Activated T-helper 2 cell treated with anti-CD3 and anti-CD28 coated beads, Interferon-gamma antibody, Interleukin-2, Interleukin-4, amounts not matched to agents 10 μg/mL and 5 μg/mL and 100 μg/mL, durations not matched to agents 14 hours and 24 hours and 36 hours (primary cell): Measurements from ENCODE around the gene RACGAP1. TPM values are rescaled to one million over a fixed set of nuclear protein-coding genes. Genes with fewer than 3 reads are reported as not detected.

Source experiments
- DNase-seq: peaks from one replicate; pipeline ENCODE4 v3.0.0; 2021; ENCODE audit warnings: low spot score
- H3K27ac Mint-ChIP-seq: one replicate; pipeline ENCODE4 v1.8.0; 2021; ENCODE audit warnings: mixed read lengths
- H3K27me3 Mint-ChIP-seq: one replicate; pipeline ENCODE4 v1.8.0; 2021; ENCODE audit warnings: low read depth, mixed read lengths
- H3K36me3 Mint-ChIP-seq: one replicate; pipeline ENCODE4 v1.8.0; 2021; ENCODE audit warnings: low read depth, mixed read lengths
- H3K4me1 Mint-ChIP-seq: one replicate; pipeline ENCODE4 v1.8.0; 2021; ENCODE audit warnings: low read depth, mixed read lengths
- H3K4me3 Mint-ChIP-seq: one replicate; pipeline ENCODE4 v1.8.0; 2021; ENCODE audit warnings: low read depth, mild to moderate bottlenecking, moderate library complexity, mixed read lengths
- H3K9me3 Mint-ChIP-seq: one replicate; pipeline ENCODE4 v1.8.0; 2021; ENCODE audit warnings: mixed read lengths
- intact Hi-C: fragments of 100-400 bp; cut with micrococcal nuclease; formaldehyde crosslinking; loops from one replicate; pipeline ENCODE4 v1.15.1; 2023
- total RNA-seq: library from RNA; stranded (reverse); gene quantifications from 2 replicates; pipeline ENCODE4 v1.2.3, GENCODE V29; 2022

Gene RACGAP1
- total RNA-seq, 1 donor from 2014 or later = 77.8 TPM

- no peak for DNase-seq
- H3K27me3 Mint-ChIP-seq = no peaks in the 10 kb centered on the region
- no peaks in the 10 kb centered on the region for H3K36me3 Mint-ChIP-seq
- peaks cover 1% of the 10 kb centered on the region for H3K4me1 Mint-ChIP-seq
- no peak overlapping the region for H3K4me3 Mint-ChIP-seq
- H3K9me3 Mint-ChIP-seq = no peaks in the 10 kb centered on the region
- intact Hi-C loops = no loop called here
- H3K27ac Mint-ChIP-seq = no peak overlapping the region
Observed at GRCh38 chr12:49974677-49975317, 50.5 kb downstream of the RACGAP1 start.

- intact Hi-C loops = no loop called here
- Mint-ChIP-seq H3K4me1 (no peaks in the 10 kb centered on the region), H3K27ac (no peak overlapping the region)
Observed at GRCh38 chr12:49974231-49974675, 51.0 kb downstream of the RACGAP1 start.

GRCh38 chr12:49973361-49973830, 51.9 kb downstream of the RACGAP1 start:
- Mint-ChIP-seq H3K27me3 (peaks cover 1% of the 10 kb centered on the region), H3K9me3 (no peaks in the 10 kb centered on the region), H3K27ac (no peak overlapping the region), H3K4me1 (no peaks in the 10 kb centered on the region), H3K36me3 (no peaks in the 10 kb centered on the region), H3K4me3 (no peak overlapping the region)
- no peak for DNase-seq
- intact Hi-C loops = no loop called here

More at GRCh38 chr12:49974231-49974675, 51.0 kb downstream of the RACGAP1 start:
- H3K36me3 Mint-ChIP-seq = no peaks in the 10 kb centered on the region
- H3K4me3 Mint-ChIP-seq = no peak overlapping the region
- H3K27me3 Mint-ChIP-seq = no peaks in the 10 kb centered on the region
- H3K9me3 Mint-ChIP-seq = no peaks in the 10 kb centered on the region
- DNase-seq = no peak

DNA sequence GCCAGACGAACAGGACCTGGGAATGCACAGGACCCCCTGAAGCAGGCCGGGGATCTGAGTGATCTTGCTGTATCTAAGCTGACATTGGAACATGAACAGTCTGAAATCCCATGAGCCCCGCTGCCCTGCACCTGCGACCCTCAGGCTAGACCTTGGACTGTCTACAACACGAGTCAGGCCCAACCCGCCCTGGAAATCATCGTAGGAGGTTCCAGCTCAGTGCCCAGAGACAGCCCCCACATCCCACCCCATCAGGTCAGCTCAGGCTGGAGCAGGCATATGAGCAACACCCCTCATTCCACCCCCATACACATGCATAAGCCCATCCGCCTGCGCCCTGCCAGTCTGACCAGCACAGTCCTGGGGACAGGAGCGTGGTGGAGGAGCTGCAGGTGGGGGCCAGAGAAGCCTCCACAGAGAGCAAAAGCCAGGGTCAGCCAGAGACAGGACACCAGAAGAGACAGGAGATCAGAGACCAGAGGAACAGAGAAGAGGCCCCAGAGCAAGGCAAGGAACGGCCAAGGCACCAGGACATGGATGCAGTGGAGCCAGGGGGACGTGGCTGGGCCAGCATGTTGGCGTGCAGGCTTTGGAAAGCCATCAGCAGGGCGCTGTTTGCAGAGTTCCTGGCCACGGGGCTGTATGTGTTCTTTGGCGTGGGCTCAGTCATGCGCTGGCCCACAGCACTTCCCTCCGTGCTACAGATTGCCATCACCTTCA, 52.5 kb downstream of the RACGAP1 start, which contains the start of gene AQP6:
AQP6 (plus strand) TSS at position 307 of the 720 bp plus-strand sequence; CDS start at position 534, 227 bp downstream.
- Mint-ChIP-seq H3K4me3 (no peak within 1 kb of the TSS), H3K4me1 (no peaks in the 10 kb centered on the region), H3K27me3 (peaks cover 1% of the 10 kb centered on the region), H3K36me3 (no peaks in the 10 kb centered on the region), H3K27ac (no peak within 1 kb of the TSS), H3K9me3 (no peaks in the 10 kb centered on the region)
- no peak for DNase-seq
- intact Hi-C loops = no loop called here

DNA sequence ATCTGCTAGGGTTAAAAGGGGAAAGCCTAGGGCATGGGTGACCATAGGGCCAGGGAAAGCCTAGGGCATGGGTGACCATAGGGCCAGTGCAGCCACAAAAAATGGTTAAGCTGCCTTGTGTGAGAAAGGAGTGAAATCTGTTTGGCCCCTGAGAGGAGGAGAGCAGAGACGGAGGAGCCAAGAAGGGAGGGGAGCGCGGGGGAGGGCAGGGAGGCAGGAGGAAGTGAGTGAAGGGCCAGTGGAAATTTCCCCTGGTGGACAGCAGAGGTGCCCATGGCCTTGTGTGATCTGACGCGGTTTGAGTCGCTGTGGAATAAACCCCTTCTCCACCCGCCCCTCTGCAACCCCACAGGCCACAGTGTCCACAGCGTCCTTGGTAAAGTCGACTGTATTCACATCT, 53.2 kb downstream of the RACGAP1 start:
- peaks cover 1% of the 10 kb centered on the region for H3K27me3 Mint-ChIP-seq
- no peak for DNase-seq
- no peaks in the 10 kb centered on the region for H3K9me3 Mint-ChIP-seq
- no peak overlapping the region for H3K27ac Mint-ChIP-seq
- intact Hi-C loops = no loop called here
- H3K36me3 Mint-ChIP-seq = no peaks in the 10 kb centered on the region
- H3K4me3 Mint-ChIP-seq = no peak overlapping the region
- peaks cover 4% of the 10 kb centered on the region for H3K4me1 Mint-ChIP-seq

- H3K4me1 Mint-ChIP-seq = peaks cover 6% of the 10 kb centered on the region
- peaks cover 6% of the 10 kb centered on the region for H3K27me3 Mint-ChIP-seq
Observed at GRCh38 chr12:49971141-49971540, 54.2 kb downstream of the RACGAP1 start.

GRCh38 chr12:49970658-49971057, 54.6 kb downstream of the RACGAP1 start:
- Mint-ChIP-seq H3K27me3 (peaks cover 8% of the 10 kb centered on the region), H3K9me3 (no peaks in the 10 kb centered on the region), H3K4me1 (peaks cover 6% of the 10 kb centered on the region), H3K36me3 (no peaks in the 10 kb centered on the region), H3K27ac (no peak overlapping the region), H3K4me3 (no peak overlapping the region)
- intact Hi-C loops = no loop called here
- no peak for DNase-seq

More at GRCh38 chr12:49971141-49971540, 54.2 kb downstream of the RACGAP1 start:
- H3K27ac Mint-ChIP-seq = no peak overlapping the region
- DNase-seq = no peak
- no peak overlapping the region for H3K4me3 Mint-ChIP-seq
- H3K9me3 Mint-ChIP-seq = no peaks in the 10 kb centered on the region
- no peaks in the 10 kb centered on the region for H3K36me3 Mint-ChIP-seq
- intact Hi-C loops = no loop called here

- intact Hi-C loops = no loop called here
- Mint-ChIP-seq H3K27me3 (peaks cover 13% of the 10 kb centered on the region), H3K4me1 (peaks cover 6% of the 10 kb centered on the region), H3K27ac (no peak overlapping the region), H3K9me3 (no peaks in the 10 kb centered on the region), H3K36me3 (no peaks in the 10 kb centered on the region), H3K4me3 (no peak overlapping the region)
- DNase-seq = no peak
Observed at GRCh38 chr12:49969651-49970429, 55.5 kb downstream of the RACGAP1 start.

GRCh38 chr12:49969027-49969426, 56.3 kb downstream of the RACGAP1 start:
- Mint-ChIP-seq H3K4me1 (peaks cover 6% of the 10 kb centered on the region), H3K27me3 (peaks cover 19% of the 10 kb centered on the region), H3K27ac (no peak overlapping the region), H3K36me3 (no peaks in the 10 kb centered on the region), H3K4me3 (no peak overlapping the region), H3K9me3 (no peaks in the 10 kb centered on the region)
- no peak for DNase-seq
- intact Hi-C loops = no loop called here

GRCh38 chr12:49968471-49968870, 56.8 kb downstream of the RACGAP1 start:
- H3K27me3 Mint-ChIP-seq = peaks cover 23% of the 10 kb centered on the region
- H3K4me3 Mint-ChIP-seq = no peak overlapping the region
- H3K4me1 Mint-ChIP-seq = peaks cover 6% of the 10 kb centered on the region
- no peaks in the 10 kb centered on the region for H3K36me3 Mint-ChIP-seq
- no peaks in the 10 kb centered on the region for H3K9me3 Mint-ChIP-seq
- DNase-seq = no peak
- H3K27ac Mint-ChIP-seq = no peak overlapping the region
- intact Hi-C loops = no loop called here

- H3K27me3 Mint-ChIP-seq = peaks cover 27% of the 10 kb centered on the region
- H3K4me3 Mint-ChIP-seq = peak overlapping the region; percentile 63
- DNase-seq = no peak
- H3K4me1 Mint-ChIP-seq = peaks cover 6% of the 10 kb centered on the region
- H3K27ac Mint-ChIP-seq = no peak overlapping the region
- no peaks in the 10 kb centered on the region for H3K9me3 Mint-ChIP-seq
- H3K36me3 Mint-ChIP-seq = no peaks in the 10 kb centered on the region
- intact Hi-C loops = loop anchor here (1.0 kb wide), 2 partner anchors 88 to 102 kb away; no protein-coding TSS in a partner anchor
Observed at GRCh38 chr12:49967777-49968250, 57.5 kb downstream of the RACGAP1 start.

- Mint-ChIP-seq H3K4me3 (peak overlapping the region; percentile 63), H3K9me3 (no peaks in the 10 kb centered on the region), H3K27ac (no peak overlapping the region), H3K36me3 (no peaks in the 10 kb centered on the region), H3K27me3 (peaks cover 32% of the 10 kb centered on the region), H3K4me1 (peaks cover 6% of the 10 kb centered on the region)
- intact Hi-C loops = loop anchor here (1.0 kb wide), 2 partner anchors 89 to 103 kb away; no protein-coding TSS in a partner anchor
- DNase-seq = peak; percentile 86
Observed at GRCh38 chr12:49967042-49967776, 58.1 kb downstream of the RACGAP1 start.
